GM21619 (cell line): ENCODE results near the gene RNF41.

Source experiments
- ATAC-seq: cut with Tn5 transposase; IDR thresholded peaks from one replicate; pipeline ENCODE4 v1.9.1; 2021; ENCODE audit not compliant: unreplicated experiment

The RNF41 gene

DNA sequence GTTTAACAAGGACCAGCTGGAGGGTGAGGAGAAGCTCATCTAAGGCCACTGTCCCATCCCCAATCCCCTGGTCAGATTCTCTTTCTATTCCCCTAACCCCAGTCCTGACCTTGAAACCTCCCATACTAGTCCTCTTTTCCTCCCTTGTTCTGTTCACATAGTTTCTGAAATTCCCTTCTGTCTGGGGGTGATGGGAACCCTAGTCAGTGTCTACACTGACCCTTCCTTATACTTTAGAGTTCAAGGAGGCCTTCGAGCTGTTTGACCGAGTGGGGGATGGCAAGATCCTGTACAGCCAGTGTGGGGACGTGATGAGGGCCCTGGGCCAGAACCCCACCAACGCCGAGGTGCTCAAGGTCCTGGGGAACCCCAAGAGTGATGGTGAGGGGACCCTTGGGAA, 66.9 kb downstream of the RNF41 start:
- ATAC-seq: no peak

DNA sequence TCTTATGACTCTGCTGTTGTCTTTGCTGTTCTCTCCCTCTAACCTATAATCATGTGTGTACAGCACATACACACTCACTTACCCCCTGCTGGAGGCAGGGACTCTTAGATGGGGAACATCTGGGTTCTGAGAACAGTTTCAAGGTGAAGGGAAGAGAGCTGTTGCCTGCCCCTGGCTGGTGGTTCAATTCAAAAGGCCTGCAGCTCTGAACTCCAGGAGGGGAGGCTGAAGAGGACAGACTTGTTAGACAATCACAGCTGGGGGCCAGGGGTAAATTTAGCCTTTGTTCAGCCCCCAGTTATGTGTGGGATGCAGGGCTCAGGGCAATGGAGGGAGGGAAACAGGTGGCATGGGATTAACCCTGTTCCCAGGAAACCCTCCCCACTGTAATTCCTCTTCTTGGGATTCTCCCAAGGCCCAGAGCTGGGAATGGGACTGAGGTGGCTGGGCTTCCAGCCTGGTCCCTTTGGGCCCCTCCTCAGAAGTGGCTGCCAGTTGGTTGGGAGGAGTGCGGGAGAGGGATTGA, 67.4 kb downstream of the RNF41 start:
- no peak for ATAC-seq

GRCh38 chr12:56153678-56154065, 68.0 kb downstream of the RNF41 start:
- ATAC-seq: no peak

GRCh38 chr12:56152756-56153677, 68.7 kb downstream of the RNF41 start:
- ATAC-seq: no peak
